ENCODE measurements around the gene ANGPTL2. TPM values are rescaled to one million over a fixed set of nuclear protein-coding genes. Genes with fewer than 3 reads are reported as not detected.

Gene ANGPTL2
- polyA plus RNA-seq, 1 of the 3 experiments (the other 2 are of a cell fraction), result 12.3 TPM

- TF ChIP-seq EP300 (IDR thresholded peaks at IDR 0.05; ENCODE audit: borderline replicate concordance in 1 of 2, low read depth in 1 of 2, low read length in 1 of 2), result no peak
- TF ChIP-seq RAD21 (IDR thresholded peaks at IDR 0.05; ENCODE audit: low read length), result no peak
- TF ChIP-seq TAF1 (IDR thresholded peaks at IDR 0.05; ENCODE audit: borderline replicate concordance, low read depth, low read length), result no peak
- no peak for TF ChIP-seq CTCF (IDR thresholded peaks at IDR 0.05)
- no peak for TF ChIP-seq ZBTB33 (IDR thresholded peaks at IDR 0.05; ENCODE audit: borderline replicate concordance, low read depth)
- Histone ChIP-seq H3K27ac (ENCODE audit: low read depth in 2 of 2, low read length in 1 of 2) (no peak overlapping the region), H3K9ac (no peak overlapping the region), H3K4me1 (ENCODE audit: control insufficient read depth in 1 of 2, insufficient read depth in 2 of 2, low read depth in 1 of 2, low read length in 1 of 2) (peaks cover 23 to 39% of the 10 kb centered on the region in 2 experiments; a peak in 3 of 4 replicates), H3K4me3 (ENCODE audit: low read depth in 2 of 2, low read length in 1 of 2) (no peak overlapping the region), H3K27me3 (ENCODE audit: insufficient read depth) (no peaks in the 10 kb centered on the region), H3K79me2 (ENCODE audit: insufficient read depth) (no peaks in the 10 kb centered on the region), H3K9me2 (no peaks in the 10 kb centered on the region), H3K4me2 (no peak overlapping the region), H2AFZ (ENCODE audit: low read depth) (no peak overlapping the region), H3K9me3 (no peaks in the 10 kb centered on the region), H4K20me1 (ENCODE audit: insufficient read depth) (no peaks in the 10 kb centered on the region), H3K36me3 (replicated peaks in 1 of 2; ENCODE audit: control insufficient read depth in 1 of 2, insufficient read depth in 2 of 2, low read length in 1 of 2) (no peaks in the 10 kb centered on the region), H3F3A (replicated peaks; ENCODE audit: insufficient read depth) (peaks cover 5% of the 10 kb centered on the region)
- CTCF ChIA-PET, result interaction anchor here (0.7 to 3.2 kb wide), 5 partner anchors 9 to 225 kb away, joined by 3 to 12 read pairs (median 3); no protein-coding TSS in a partner anchor
- POLR2A ChIA-PET, result no interaction called here
- DNase-seq, result no peak
- 90% methylated on average over 4 of the region's 4 CpGs for whole genome bisulfite sequencing (ENCODE audit: low lambda C conversion rate)
Measured at GRCh38 chr9:127165116-127165515, 42.7 kb upstream of the ANGPTL2 start.

- peak overlapping the region; percentile 25; the same call in 1 of the 2 replicates for H3K4me2 ChIP-seq
- ChIA-PET CTCF (no interaction called here), POLR2A (no interaction called here)
- 3% methylated on average over 2 of the region's 2 CpGs for WGBS (ENCODE audit: low lambda C conversion rate)
- no peaks in the 10 kb centered on the region for H3K9me2 ChIP-seq
- no peaks in the 10 kb centered on the region for H4K20me1 ChIP-seq (ENCODE audit: insufficient read depth)
- H3K36me3 ChIP-seq (replicated peaks in 1 of 2; ENCODE audit: control insufficient read depth in 1 of 2, insufficient read depth in 2 of 2, low read length in 1 of 2), result no peaks in the 10 kb centered on the region
- no peaks in the 10 kb centered on the region for H3K9me3 ChIP-seq
- H3K9ac ChIP-seq, result peak overlapping the region; percentile 22; the same call in 1 of the 2 replicates
- H3K4me3 ChIP-seq (ENCODE audit: low read depth in 2 of 2, low read length in 1 of 2), result no peak overlapping the region
- H3K79me2 ChIP-seq (ENCODE audit: insufficient read depth), result no peaks in the 10 kb centered on the region
- peak overlapping the region; percentile 63 for H2AFZ ChIP-seq (ENCODE audit: low read depth)
- peaks cover 5% of the 10 kb centered on the region for H3F3A ChIP-seq (replicated peaks; ENCODE audit: insufficient read depth)
- H3K27ac ChIP-seq (ENCODE audit: low read depth in 2 of 2, low read length in 1 of 2), result peak overlapping the region; percentile 62 to 82
- peaks cover 35 to 46% of the 10 kb centered on the region in 2 experiments; a peak in 3 of 4 replicates for H3K4me1 ChIP-seq (ENCODE audit: control insufficient read depth in 1 of 2, insufficient read depth in 2 of 2, low read depth in 1 of 2, low read length in 1 of 2)
- no peaks in the 10 kb centered on the region for H3K27me3 ChIP-seq (ENCODE audit: insufficient read depth)
- DNase-seq, result no peak
- TF ChIP-seq NFIC (IDR thresholded peaks at IDR 0.05; ENCODE audit: borderline replicate concordance) (peak; percentile 15; the same call in 1 of the 2 replicates), CTCF (IDR thresholded peaks at IDR 0.05) (no peak), ZBTB33 (IDR thresholded peaks at IDR 0.05; ENCODE audit: borderline replicate concordance, low read depth) (no peak), FOXJ3 (CRISPR knock-in tag; IDR thresholded peaks at IDR 0.05) (no peak), USF2 (IDR thresholded peaks at IDR 0.05; ENCODE audit: borderline replicate concordance, low read depth, low read length) (no peak), SIN3A (IDR thresholded peaks at IDR 0.05; ENCODE audit: borderline replicate concordance, low read depth, low read length) (no peak), TEAD4 (IDR thresholded peaks at IDR 0.05; ENCODE audit: borderline replicate concordance, insufficient read depth) (no peak), MAX (IDR thresholded peaks at IDR 0.05; ENCODE audit: low read depth) (peak; percentile 62; the same call in 1 of the 2 replicates), GABPA (IDR thresholded peaks at IDR 0.05; ENCODE audit: low read depth) (no peak), RCOR1 (IDR thresholded peaks at IDR 0.05; ENCODE audit: low read length) (no peak), NRF1 (IDR thresholded peaks at IDR 0.05; ENCODE audit: low read depth, low read length) (no peak)
Measured at GRCh38 chr9:127163409-127163808, 41.0 kb upstream of the ANGPTL2 start.

All from SK-N-SH (cell line).